Measurements from ENCODE around the gene CALCA.

DNA sequence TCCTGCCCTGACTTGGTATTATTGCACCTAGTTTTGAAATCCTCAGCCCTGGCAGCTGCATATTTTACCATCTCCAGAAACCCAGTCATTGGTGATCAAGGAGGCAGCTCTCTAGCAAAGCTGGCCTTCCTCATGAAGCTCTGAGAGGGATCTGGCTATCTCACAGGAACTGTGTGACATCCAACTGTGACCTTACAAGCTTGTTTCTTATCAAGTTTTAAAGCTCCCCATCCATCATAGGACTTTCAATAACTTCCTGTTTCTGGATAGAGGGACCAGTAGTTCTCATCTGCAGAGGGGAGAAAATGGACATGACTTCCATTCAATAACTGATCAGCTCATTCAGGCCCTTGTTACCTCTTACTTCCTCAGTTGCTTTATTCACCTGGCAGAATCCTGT, 18.2 kb downstream of the CALCA start:
- TF ChIP-seq, protein P1, sequence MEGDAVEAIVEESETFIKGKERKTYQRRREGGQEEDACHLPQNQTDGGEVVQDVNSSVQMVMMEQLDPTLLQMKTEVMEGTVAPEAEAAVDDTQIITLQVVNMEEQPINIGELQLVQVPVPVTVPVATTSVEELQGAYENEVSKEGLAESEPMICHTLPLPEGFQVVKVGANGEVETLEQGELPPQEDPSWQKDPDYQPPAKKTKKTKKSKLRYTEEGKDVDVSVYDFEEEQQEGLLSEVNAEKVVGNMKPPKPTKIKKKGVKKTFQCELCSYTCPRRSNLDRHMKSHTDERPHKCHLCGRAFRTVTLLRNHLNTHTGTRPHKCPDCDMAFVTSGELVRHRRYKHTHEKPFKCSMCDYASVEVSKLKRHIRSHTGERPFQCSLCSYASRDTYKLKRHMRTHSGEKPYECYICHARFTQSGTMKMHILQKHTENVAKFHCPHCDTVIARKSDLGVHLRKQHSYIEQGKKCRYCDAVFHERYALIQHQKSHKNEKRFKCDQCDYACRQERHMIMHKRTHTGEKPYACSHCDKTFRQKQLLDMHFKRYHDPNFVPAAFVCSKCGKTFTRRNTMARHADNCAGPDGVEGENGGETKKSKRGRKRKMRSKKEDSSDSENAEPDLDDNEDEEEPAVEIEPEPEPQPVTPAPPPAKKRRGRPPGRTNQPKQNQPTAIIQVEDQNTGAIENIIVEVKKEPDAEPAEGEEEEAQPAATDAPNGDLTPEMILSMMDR (IDR thresholded peaks at IDR 0.05; ENCODE audit: control extremely low read depth in 1 of 3, insufficient read depth in 1 of 3, low read depth in 1 of 3, low read length in 3 of 3): no peak
- TF ChIP-seq POLR2AphosphoS5 (IDR thresholded peaks at IDR 0.05; ENCODE audit: low read depth, low read length): no peak
- TF ChIP-seq SIN3A (conservative IDR thresholded peaks at IDR 0.05 in 1 of 2, IDR thresholded peaks at IDR 0.05 in 1 of 2; ENCODE audit: low read depth in 1 of 2, low read length in 2 of 2): no peak
- no peak for TF ChIP-seq ZNF274 (IDR thresholded peaks at IDR 0.05; ENCODE audit: borderline replicate concordance, extremely low read depth, low read length)
- no peak for TF ChIP-seq TBP (IDR thresholded peaks at IDR 0.05; ENCODE audit: low read depth, low read length)
